ENCODE measurements around the gene ZNF597. TPM values are rescaled to one million over a fixed set of nuclear protein-coding genes. Genes with fewer than 3 reads are reported as not detected.

The ZNF597 gene
- total and polyA plus RNA-seq, 2 experiments from 2014 or later: 1.2 to 2.4 TPM

DNA sequence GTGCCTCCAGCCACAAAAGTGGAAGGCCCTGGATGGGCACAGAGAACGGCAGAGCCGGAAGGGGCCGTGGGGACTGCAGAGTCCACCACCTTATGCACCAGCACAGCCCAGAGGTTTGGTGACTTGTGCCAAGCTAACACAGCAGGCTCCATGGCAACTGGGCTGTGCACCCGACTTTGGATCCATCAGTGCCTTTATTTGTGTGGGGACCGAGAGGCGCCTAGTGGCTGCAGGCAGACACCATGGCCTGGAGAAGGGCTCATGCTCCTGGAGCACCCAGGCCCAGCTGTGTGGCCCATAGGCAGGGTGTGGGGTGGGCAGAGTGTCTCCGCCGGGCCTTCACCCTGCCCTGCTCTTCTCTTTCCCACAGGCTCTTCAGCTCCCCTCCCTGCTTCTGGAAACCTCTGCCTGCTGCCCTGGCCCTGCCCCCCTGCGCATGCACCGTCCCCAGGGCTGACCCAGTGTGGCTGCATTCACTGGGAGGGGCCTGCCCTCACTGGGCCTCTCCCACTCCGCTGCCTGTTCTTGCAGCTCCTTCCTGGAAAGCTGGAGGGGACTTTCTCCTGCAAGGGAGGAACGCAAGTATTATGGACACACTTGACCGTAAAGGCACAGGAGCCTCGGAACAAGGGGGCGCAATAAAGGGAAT, 41.9 kb upstream of the ZNF597 start (continued):
- TF ChIP-seq CREB1 (CRISPR knock-in tag; IDR thresholded peaks at IDR 0.05; ENCODE audit: low read depth): no peak
- TF ChIP-seq JUNB (IDR thresholded peaks at IDR 0.05; ENCODE audit: unreplicated experiment): no peak
- TF ChIP-seq ZNF331 (CRISPR knock-in tag; IDR thresholded peaks at IDR 0.05; ENCODE audit: low read depth): no peak
- no peak for TF ChIP-seq STAT1 (IDR thresholded peaks at IDR 0.05; ENCODE audit: unreplicated experiment)
- TF ChIP-seq, protein P1, sequence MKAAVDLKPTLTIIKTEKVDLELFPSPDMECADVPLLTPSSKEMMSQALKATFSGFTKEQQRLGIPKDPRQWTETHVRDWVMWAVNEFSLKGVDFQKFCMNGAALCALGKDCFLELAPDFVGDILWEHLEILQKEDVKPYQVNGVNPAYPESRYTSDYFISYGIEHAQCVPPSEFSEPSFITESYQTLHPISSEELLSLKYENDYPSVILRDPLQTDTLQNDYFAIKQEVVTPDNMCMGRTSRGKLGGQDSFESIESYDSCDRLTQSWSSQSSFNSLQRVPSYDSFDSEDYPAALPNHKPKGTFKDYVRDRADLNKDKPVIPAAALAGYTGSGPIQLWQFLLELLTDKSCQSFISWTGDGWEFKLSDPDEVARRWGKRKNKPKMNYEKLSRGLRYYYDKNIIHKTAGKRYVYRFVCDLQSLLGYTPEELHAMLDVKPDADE (IDR thresholded peaks at IDR 0.05): no peak
- TF ChIP-seq, protein P2, sequence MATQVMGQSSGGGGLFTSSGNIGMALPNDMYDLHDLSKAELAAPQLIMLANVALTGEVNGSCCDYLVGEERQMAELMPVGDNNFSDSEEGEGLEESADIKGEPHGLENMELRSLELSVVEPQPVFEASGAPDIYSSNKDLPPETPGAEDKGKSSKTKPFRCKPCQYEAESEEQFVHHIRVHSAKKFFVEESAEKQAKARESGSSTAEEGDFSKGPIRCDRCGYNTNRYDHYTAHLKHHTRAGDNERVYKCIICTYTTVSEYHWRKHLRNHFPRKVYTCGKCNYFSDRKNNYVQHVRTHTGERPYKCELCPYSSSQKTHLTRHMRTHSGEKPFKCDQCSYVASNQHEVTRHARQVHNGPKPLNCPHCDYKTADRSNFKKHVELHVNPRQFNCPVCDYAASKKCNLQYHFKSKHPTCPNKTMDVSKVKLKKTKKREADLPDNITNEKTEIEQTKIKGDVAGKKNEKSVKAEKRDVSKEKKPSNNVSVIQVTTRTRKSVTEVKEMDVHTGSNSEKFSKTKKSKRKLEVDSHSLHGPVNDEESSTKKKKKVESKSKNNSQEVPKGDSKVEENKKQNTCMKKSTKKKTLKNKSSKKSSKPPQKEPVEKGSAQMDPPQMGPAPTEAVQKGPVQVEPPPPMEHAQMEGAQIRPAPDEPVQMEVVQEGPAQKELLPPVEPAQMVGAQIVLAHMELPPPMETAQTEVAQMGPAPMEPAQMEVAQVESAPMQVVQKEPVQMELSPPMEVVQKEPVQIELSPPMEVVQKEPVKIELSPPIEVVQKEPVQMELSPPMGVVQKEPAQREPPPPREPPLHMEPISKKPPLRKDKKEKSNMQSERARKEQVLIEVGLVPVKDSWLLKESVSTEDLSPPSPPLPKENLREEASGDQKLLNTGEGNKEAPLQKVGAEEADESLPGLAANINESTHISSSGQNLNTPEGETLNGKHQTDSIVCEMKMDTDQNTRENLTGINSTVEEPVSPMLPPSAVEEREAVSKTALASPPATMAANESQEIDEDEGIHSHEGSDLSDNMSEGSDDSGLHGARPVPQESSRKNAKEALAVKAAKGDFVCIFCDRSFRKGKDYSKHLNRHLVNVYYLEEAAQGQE (IDR thresholded peaks at IDR 0.05; ENCODE audit: unreplicated experiment): no peak

DNA sequence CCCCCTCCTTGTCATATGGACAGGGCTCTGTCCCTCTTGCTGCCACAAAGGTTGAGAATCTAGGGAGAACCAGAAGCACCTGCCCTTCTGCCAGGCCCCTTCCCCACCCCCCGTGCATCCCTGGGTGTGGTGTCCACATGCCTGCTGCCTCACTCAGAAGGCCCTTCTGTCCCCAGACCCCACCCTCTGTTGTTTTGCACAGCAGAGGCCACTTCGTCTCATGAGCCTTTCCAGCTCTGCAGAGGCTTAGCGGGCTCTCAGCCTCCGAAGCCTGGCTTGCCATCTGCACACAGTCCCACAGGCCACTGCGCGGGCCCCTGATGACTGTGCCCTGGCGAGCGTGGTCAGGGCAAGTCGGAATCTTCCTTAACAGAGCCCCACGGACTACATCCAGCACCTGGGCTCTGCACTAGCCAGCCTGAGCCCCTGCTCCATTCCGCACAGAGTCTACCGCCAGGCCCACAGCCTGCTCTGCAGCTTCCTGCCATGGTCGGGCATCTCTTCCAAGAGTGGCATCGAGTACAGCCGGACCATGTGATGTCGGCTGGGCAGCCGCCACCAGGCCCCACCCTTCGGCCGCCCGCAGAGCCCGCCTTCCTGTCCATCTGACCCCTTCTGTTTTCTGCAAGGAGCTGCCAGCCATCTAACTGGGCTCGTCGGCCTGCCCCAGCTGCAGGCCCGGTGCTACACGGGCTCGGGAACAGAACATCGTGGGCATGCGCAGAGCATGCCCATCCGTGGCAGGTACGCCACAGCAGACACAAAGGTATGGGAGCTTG, 41.2 kb upstream of the ZNF597 start:
- no peak for ATAC-seq
- no peak overlapping the region for H3K4me2 ChIP-seq
- peaks cover 5% of the 10 kb centered on the region; the same call in 1 of the 2 replicates for H3K79me2 ChIP-seq (replicated peaks; ENCODE audit: insufficient read depth)
- no peak overlapping the region for H3K27ac Mint-ChIP-seq
- TF ChIP-seq EZH2phosphoT487 (IDR thresholded peaks at IDR 0.05; ENCODE audit: unreplicated experiment): no peak
- TF ChIP-seq, protein P3, sequence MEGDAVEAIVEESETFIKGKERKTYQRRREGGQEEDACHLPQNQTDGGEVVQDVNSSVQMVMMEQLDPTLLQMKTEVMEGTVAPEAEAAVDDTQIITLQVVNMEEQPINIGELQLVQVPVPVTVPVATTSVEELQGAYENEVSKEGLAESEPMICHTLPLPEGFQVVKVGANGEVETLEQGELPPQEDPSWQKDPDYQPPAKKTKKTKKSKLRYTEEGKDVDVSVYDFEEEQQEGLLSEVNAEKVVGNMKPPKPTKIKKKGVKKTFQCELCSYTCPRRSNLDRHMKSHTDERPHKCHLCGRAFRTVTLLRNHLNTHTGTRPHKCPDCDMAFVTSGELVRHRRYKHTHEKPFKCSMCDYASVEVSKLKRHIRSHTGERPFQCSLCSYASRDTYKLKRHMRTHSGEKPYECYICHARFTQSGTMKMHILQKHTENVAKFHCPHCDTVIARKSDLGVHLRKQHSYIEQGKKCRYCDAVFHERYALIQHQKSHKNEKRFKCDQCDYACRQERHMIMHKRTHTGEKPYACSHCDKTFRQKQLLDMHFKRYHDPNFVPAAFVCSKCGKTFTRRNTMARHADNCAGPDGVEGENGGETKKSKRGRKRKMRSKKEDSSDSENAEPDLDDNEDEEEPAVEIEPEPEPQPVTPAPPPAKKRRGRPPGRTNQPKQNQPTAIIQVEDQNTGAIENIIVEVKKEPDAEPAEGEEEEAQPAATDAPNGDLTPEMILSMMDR (conservative IDR thresholded peaks at IDR 0.05; ENCODE audit: low read depth in 2 of 2): no peak
- peaks cover 11% of the 10 kb centered on the region; the same call in 2 of the 3 replicates for H3K4me1 Mint-ChIP-seq
- no peaks in the 10 kb centered on the region for H3K9me2 ChIP-seq (ENCODE audit: insufficient read depth)
- no peaks in the 10 kb centered on the region for H3K27me3 ChIP-seq (ENCODE audit: insufficient read depth)
- H3K9me3 Mint-ChIP-seq: no peaks in the 10 kb centered on the region
- H3K36me3 ChIP-seq (ENCODE audit: insufficient read depth): peaks cover 9% of the 10 kb centered on the region; the same call in 1 of the 2 replicates
- no peak overlapping the region for H3K4me3 Mint-ChIP-seq
- H3F3A ChIP-seq (replicated peaks; ENCODE audit: low read depth): no peaks in the 10 kb centered on the region
- peaks cover 11% of the 10 kb centered on the region for H3K4me1 ChIP-seq (ENCODE audit: insufficient read depth)
- 0 out of 2 replicates have a peak, but pooled peaks cover 8% of the 10 kb centered on the region for H4K20me1 ChIP-seq (replicated peaks; ENCODE audit: insufficient read depth)
- no peak for DNase-seq (ENCODE audit: low spot score)
- peaks cover 40% of the 10 kb centered on the region for H3K36me3 Mint-ChIP-seq (ENCODE audit: low read depth)
- H3K27me3 Mint-ChIP-seq (ENCODE audit: insufficient read depth, low read depth, poor library complexity): peaks cover 14% of the 10 kb centered on the region
- H3K4me3 ChIP-seq: no peak overlapping the region
- H2AFZ ChIP-seq: no peak overlapping the region
- no peak overlapping the region for H3K27ac ChIP-seq (ENCODE audit: low read depth)

Data from GM23338 (cell line).